ENCODE measurements around the gene ACKR2. TPM values are rescaled to one million over a fixed set of nuclear protein-coding genes. Genes with fewer than 3 reads are reported as not detected.

ACKR2 gene
- polyA plus RNA-seq, 4 donors = 1.8 to 3.2 (median 3.1) TPM

DNA sequence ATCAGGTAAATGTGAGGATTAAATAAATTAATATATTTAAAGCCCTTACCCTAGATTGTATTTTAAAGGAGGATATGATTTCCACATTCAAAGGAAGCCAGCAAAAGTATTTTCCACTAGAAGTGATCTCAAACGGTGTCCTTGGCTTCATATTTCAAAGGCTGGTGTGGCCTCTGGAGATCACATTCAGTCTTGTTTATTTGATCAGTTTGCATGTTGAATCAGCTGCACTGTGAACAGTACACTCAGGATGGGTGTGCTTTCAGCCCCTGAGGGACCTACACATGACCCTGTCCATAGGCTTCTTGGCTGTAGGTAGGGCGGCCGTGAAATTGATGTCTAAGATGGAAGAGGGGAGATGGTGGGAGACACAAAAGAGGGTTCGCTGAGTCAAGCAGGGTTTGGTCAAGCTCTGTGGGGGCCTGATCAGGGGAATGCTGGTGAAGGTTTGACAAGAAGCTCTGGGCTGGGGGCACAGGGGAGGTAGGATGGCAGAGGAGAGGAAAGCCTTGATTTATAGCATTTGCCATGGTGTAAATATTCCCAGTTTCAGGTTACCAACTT is 44.6 kb downstream of the ACKR2 start:
- DNase-seq (ENCODE audit: low read depth in 4 of 4, low spot score in 2 of 4) = no peak

DNA sequence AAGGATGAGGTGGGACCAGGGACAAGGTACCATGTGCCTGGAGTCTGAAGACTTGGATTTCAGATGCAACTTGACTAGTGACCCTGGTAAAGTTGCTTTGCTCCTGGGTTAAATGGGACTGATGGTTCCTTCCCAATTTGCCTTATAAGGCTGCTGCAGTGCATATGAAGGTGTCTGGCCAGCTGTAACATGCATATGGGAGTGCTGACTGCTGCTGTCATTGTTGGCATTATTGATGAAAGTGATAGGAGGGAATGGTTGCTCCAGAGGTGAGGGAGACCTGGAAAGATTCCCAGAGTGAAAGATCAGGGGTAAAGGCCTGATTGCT is 45.9 kb downstream of the ACKR2 start:
- DNase-seq (ENCODE audit: low read depth in 4 of 4, low spot score in 2 of 4) = no peak

DNA sequence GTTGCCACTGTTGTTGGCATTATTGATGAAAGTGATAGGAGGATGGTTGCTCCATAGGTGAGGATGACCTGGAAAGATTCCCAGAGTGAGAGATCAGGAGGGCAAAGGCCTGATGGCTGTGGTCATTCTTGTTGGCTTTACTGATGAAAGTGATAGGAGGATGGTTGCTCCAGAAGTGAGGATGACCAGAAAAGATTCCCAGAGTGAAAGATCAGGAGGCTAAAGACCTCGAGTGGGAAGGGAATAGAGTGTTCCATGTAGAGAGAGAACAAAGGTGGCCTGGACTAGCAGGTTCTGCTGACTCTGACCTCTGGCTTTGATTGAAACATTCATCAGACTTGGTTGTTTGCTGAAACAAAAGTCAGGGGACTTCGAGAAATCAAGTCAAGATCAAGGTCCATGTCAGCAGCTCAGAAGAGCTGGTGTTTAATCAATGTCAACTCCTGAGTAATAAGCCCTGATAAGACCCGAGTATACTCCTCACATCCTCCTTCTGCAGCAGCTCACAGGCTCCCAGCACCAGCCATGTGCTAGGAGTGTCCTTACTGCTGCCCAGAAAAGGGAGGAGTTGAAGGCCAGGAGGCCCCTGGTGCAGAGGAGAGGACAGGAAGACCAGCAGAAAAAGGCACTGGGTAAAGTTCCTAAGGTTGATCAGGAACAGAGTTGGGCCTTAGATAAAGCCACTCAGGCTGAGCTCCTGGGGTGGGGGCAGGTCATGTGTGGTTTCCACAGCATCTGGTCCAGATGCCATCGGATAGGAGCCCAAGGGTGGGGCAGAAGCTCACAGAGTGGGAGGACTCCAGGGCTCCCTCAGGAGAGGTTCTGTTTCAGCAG is 46.5 kb downstream of the ACKR2 start:
- no peak for DNase-seq (ENCODE audit: low read depth in 4 of 4, low spot score in 2 of 4)

DNA sequence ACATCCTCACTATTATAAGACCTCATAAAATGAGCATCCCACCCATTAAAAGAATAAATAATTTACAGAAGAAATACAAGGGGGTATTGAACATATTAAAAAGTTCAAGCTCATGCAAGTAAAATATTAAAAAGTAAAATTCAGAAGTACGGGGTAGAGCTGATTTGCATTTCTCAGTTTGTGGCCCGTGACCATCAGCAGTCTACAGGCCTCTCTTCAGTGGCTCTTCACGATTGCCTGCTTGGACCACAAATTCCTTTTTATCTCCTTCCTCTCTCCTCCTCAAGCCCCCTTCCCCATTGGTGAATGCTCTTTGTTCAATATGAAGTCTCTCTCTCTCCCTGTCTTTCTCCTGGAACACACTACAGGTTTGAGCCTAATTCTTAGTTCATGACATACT is 47.3 kb downstream of the ACKR2 start:
- no peak for DNase-seq (ENCODE audit: low read depth in 4 of 4, low spot score in 2 of 4)

DNA sequence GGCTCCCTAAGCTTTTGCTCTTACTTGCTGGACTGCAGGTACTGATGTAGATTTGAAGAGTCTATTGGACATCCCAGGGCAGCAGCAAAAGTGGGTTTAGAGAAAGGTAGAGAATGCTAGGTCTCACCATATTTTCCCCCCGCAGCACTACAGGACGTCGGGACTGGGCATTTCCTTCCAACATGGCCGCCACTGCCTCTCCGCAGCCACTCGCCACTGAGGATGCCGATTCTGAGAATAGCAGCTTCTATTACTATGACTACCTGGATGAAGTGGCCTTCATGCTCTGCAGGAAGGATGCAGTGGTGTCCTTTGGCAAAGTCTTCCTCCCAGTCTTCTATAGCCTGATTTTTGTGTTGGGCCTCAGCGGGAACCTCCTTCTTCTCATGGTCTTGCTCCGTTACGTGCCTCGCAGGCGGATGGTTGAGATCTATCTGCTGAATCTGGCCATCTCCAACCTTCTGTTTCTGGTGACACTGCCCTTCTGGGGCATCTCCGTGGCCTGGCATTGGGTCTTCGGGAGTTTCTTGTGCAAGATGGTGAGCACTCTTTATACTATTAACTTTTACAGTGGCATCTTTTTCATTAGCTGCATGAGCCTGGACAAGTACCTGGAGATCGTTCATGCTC is 55.2 kb downstream of the ACKR2 start:
- no peak for DNase-seq (ENCODE audit: low read depth in 4 of 4, low spot score in 2 of 4)

DNA sequence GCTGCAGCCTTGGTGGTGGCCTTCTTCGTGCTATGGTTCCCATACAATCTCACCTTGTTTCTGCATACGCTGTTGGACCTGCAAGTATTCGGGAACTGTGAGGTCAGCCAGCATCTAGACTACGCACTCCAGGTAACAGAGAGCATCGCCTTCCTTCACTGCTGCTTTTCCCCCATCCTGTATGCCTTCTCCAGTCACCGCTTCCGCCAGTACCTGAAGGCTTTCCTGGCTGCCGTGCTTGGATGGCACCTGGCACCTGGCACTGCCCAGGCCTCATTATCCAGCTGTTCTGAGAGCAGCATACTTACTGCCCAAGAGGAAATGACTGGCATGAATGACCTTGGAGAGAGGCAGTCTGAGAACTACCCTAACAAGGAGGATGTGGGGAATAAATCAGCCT is 56.0 kb downstream of the ACKR2 start:
- no peak for DNase-seq (ENCODE audit: low read depth in 4 of 4, low spot score in 2 of 4)

DNA sequence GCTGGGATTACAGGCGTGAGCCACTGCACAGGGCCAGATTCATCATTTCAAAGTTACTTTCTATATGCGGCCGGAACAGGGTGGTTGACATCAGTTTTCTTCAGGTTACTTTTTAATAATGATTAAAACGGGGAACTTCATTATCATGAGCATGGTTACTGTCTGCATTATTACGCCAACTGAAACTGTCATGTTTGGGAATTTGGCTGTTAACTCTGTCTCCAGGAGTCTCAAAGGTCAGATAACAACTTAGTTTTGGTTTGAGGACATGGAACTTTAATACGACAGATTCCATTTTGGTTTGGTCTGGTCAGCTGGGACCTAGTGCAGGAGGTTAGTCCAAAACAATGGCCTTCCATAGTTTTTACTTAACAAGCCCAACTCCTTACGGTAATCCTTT is 57.9 kb downstream of the ACKR2 start:
- DNase-seq (ENCODE audit: low read depth in 4 of 4, low spot score in 2 of 4) = no peak

DNA sequence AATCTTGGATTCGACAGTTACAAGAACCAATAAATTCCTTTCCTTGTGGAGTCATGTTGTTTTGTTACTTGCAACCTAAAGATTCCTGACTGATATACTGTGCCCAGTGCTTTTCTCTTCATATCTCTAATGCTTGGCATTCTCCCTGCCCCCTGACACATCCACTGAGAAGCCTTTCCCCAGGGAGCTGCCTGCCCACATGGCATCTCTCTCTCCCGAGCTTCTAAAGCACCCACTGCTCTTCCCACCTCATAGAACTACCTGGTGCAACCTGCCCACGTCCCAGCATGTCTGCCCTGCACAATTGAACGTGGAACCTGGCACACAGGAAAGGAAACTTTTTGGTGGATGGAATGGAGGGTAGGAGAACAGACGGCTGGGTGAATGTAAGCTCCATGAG is 59.6 kb downstream of the ACKR2 start:
- DNase-seq (ENCODE audit: low read depth in 4 of 4, low spot score in 2 of 4) = no peak

DNA sequence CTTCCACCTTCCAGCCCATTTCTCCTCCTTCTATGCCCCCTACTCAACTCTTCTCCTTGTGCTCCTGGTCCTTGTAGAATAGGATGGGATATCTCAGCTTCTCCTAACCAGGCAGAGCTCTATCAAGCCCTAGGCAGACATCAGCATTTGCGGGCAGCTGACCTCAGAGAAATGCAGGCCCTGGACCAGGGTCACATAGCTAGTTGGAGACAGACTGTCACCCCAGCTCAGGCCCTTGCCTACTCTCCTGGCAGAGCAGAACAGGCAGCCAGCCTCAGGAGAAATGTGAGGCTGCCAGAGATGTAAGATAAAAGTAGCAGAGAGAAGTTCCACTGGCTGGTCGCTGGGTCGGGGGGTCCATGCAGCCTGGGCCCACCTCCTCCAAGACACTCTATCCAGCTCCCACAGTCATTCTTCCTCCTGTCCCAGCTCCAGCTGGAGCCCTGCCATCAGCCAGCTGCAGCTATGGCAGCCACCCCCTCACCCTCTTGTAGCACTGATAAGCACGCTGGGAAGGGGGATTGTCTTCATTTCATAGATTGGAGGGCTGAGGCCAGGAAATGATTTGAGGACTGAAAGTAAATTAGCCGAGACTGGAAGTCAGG is 62.4 kb downstream of the ACKR2 start:
- no peak for DNase-seq (ENCODE audit: low read depth in 4 of 4, low spot score in 2 of 4)

DNA sequence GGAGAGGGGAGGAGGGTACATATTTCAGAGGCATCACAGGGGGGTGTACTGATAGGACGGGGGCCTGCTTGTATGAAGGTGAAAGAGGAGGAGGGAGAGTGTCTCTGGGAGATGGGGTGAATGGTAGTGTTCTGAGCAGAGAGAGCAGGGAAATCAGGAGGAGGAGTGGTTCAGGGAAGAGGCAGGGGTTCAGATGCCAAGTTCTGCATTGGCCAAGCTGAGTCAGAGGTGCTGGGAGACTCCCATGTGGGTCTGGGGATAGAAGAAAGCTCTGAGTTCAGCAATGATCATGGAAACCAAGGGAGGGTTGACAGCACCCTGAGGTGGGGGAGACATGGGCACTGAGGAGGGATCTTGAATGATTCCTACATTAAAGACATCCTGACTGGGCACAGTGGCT is 63.5 kb downstream of the ACKR2 start:
- no peak for DNase-seq (ENCODE audit: low read depth in 4 of 4, low spot score in 2 of 4)

DNA sequence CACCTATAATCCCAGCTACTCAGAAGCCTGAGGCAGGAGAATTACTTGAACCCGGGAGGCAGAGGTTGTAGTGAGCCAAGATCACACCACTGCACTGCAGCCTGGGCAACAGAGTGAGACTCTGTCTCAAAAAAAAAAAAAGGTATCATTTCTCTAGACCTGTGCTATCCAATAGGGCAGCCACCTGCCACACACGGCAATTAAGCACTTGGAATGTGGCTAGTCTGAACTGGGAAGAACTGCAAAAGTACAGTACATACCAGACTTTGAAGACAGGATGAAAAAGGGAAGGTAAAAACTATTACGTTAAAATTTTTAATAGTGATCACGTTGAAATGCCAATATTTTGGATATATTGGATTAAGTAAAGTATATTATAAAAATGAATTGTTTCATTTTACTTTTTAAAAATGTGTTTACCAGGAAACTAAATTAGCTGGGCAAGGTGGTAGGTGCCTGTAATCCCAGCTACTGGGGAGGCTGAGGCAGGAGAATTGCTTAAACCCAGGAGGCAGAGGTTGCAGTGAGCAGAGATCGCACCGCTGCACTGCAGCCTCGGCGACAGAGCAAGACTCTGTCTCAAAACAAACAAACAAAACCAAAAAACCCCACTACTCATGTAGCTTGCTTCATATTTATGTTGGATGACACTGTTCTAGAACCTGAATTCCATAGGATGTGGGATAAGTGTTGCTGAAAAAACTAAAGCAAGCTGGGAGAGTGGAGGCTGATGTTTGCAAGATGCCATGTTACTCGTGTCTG is 64.2 kb downstream of the ACKR2 start:
- DNase-seq (ENCODE audit: low read depth in 4 of 4, low spot score in 2 of 4) = no peak

DNA sequence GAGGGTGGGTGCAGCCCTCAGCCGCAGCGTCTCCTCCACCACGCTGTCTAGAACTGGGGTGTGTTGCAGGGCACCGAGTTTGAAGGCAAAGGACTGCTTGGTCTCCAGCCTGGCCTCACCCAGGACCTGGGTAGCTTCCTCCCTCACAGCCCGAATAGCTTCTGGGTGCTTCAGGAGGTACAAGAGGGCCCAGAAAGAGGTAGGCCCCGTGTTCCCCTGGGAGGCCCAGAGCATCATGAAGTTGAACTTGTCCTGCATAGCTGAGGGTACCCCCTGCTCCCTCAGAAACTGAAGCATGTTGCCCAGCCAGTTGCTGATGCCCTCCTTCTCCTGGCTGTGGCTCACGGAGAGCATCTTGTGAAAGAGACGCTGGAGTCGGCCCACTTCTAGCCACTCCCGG is 65.5 kb downstream of the ACKR2 start:
- DNase-seq (ENCODE audit: low read depth in 4 of 4, low spot score in 2 of 4) = no peak

DNA sequence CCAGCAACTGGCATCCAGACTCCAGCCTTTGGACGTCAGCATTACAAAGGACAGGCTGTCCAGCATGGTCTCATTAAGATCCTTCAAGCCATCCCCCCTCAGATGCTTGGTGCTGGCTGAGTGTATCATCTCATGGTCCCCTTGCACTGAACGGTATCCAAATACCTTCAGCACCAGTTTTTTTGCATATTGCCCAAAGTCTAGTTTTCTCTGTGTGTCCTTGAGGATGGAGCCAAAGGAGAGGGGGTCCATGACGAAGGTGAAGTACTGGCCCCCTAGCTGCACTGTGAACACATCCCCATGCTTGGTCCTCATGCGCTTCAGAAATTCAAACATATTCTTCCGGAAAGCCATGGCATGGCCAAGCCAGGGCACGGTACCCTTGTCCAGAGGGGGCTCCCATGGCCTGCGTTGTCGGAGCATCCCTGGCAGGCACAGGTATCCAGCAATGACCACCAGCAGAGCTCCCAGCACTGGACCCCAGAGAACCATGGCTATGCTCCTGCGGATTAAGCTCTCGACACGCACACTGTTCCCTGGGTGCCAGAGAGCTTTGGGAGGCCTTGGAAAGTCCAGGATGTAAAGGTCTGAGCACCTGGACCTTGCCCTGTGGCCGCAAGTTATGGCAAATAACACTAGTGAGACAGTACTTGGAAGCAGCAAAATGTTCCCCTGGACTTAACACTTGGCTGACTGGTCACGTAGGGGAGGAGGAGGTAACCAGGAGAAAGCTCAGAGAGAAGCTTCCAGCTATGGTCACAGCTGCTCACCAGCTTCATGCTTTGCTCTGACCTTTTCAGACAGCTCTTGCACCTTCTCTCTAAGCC is 66.3 kb downstream of the ACKR2 start, which contains the start of gene CYP8B1:
CYP8B1 (minus strand) TSS at position 555 of the 827 bp plus-strand sequence; CDS start at position 492, 63 bp downstream.
- no peak for DNase-seq (ENCODE audit: low read depth in 4 of 4, low spot score in 2 of 4)

DNA sequence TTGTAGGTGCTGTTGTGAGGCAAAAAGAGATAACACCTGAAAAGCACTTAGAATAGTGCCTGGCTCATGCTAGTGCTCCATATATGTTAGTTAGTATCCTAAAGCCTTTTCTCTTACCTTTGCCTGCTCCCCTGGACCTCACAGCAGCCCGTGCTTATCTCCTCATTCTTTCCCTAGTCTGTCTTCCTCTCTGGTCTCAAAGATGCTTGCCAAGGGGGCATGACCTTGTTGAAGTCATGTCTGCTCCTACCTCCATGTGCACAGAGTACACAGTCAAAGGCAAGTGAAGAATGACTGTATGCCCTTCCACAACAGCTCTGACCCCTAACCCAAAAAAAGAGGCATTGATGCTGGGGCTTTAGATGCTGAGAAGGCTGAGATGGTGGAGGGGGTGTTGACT is 67.2 kb downstream of the ACKR2 start:
- no peak for DNase-seq (ENCODE audit: low read depth in 4 of 4, low spot score in 2 of 4)

DNA sequence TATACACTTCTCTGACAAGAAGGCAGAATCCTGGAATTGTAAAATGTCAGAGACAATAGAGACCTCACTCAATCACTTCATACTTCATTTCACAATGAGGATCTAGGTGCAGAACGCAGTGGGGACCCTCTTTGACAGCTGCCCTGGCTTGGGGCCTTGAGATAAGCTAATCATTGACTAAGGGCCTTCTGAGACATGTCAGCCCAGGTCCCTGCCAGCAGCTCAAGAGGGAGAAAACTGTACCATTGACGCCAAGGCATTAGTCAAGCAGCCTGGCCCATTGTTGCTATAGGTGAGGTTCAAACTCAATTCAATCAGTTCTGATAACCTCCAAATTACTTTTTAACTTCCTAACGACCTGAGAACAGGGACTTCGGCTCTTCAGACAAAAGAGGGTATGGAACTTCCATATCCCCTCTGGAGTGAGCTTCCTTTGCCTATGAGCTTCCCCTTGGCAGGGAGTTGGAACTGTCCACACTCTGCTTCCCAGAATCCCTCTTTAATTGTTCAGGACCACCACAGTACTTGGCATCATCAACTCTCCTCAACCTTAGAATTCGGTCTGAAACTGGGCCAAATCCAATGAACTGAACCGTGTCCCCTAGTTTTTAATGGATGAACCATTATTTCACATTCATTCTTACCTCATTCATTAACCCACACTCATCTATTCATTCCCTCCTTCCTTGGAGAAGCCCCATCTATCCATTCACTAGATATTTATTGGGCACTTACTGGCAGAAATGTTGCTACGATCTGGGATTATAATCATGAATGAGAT is 67.9 kb downstream of the ACKR2 start:
- no peak for DNase-seq (ENCODE audit: low read depth in 4 of 4, low spot score in 2 of 4)

DNA sequence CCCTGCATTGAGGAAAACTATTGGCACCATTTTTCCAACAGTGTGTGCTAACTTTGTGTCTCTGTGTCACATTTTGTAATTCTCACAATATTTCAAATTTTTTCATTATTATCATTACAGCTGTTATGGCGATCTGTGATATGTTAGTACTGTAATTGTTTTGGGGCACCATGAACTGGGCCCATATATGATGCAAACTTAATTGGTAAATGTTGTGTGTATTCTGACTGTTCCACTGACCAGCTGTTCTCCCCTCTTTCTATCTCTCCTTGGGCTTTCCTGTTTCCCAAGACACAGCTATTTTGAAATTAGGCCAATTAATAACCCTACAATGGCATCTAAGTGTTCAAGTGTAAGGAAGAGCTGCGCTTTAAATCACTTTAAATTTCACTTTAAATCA is 68.6 kb downstream of the ACKR2 start:
- DNase-seq (ENCODE audit: low read depth in 4 of 4, low spot score in 2 of 4) = no peak

DNA sequence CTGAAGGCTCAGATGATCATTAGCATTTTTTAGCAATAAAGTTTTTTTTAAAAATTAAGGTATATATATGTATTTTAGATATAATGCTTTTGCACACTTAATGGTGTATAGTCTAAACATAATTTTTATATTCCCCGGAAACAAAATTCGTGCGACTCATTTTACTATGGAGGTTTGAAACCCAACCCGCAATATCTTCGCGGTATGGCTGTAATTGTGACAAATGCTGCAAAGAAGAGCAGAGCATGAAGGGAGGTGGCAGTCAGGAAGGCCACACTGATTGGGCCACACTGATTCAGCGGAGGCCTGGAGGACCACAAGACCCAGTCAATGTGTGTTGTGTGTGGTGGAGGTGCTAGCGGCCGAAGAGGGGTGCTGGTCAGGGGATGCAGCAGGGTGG is 70.9 kb downstream of the ACKR2 start:
- DNase-seq (ENCODE audit: low read depth in 4 of 4, low spot score in 2 of 4) = no peak

DNA sequence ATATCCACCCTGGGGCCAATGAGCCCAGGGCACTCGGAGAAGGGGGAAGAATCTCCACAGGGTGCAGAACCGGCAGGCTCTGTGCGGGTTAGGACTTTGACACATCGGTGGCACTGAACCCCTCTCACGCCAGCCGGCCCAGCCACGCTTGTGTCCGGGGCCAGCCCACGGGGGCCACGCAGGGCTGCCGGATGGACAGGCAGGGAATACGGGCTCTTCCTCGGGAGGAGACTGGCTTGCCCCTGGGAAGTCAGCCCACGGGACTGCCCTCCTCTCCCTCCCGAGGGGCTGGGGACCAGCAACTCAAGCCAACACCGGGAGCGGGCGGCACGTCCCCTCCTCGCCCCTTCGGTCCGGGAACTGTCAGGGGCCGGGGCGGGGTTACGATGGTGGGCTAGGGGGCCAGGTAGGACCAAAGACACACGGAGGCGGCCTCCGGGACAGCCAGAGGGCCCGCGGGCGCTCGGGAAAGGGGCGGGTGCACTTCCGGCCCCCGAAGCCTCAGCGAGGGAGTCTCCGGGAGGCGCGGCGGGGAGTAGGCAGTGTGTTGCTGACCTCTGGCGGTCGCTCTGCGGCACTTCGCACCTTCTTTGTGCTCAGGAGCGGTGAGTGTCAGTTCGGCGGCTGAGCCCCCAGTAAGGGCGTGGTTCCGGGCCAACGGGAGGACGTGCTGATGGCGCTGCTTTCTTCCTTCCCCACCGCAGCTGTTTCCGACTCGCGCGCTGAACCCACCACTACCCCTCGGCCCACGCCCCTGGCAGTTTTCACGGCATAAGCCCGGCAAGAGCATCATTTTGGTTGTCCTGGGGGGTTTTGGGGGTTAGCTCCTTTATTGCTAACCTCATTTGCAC is 71.6 kb downstream of the ACKR2 start:
- peak in 2 of 4 donors; percentile 69 to 72 for DNase-seq (ENCODE audit: low read depth in 4 of 4, low spot score in 2 of 4)
